Bronchial epithelial cell (primary cell): Measurements from ENCODE around the gene C1orf50. TPM values are rescaled to one million over a fixed set of nuclear protein-coding genes. Genes with fewer than 3 reads are reported as not detected.

Source experiments
- DNase-seq: peaks from one replicate; pipeline ENCODE4 v3.0.0-alpha.2; 2010; ENCODE audit warnings: low read depth
- FAIRE-seq: peaks from 2 replicates; lab custom pipeline; 2011; peaks lifted over from hg19 to GRCh38; lab: Jason Lieb, UNC
- H3K27me3 ChIP-seq: 2 replicates; pipeline ENCODE4 v1.5.1; 2011; ENCODE audit warnings: low read length; ENCODE audit not compliant: control insufficient read depth, insufficient read depth
- H3K36me3 ChIP-seq: 2 replicates; pipeline ENCODE4 v1.5.1; 2011; ENCODE audit warnings: low read length; ENCODE audit not compliant: control insufficient read depth, insufficient read depth
- H3K4me3 ChIP-seq: 2 replicates; pipeline ENCODE4 v1.5.1; 2011; ENCODE audit warnings: mild to moderate bottlenecking, low read depth, low read length, control low read depth
- CTCF ChIP-seq: IDR thresholded peaks from 2 replicates; pipeline ENCODE4 v1.5.1; 2011; ENCODE audit warnings: mild to moderate bottlenecking, moderate library complexity, low read length, control low read depth, inconsistent platforms; ENCODE audit not compliant: insufficient read depth, severe bottlenecking
- total RNA-seq: library from RNA; depleted of rRNA; stranded (reverse); fragments of >200 nt; gene quantifications from 2 replicates; pipeline ENCODE4 v1.2.1, GENCODE V29; 2014

Gene C1orf50
- total RNA-seq, 1 donor from 2014 or later = 9.0 TPM

GRCh38 chr1:42741706-42742105 lies 25.3 kb upstream of the C1orf50 start:
- DNase-seq (no peak), FAIRE-seq (no peak)
- TF ChIP-seq CTCF = no peak

GRCh38 chr1:42742141-42742540 lies 24.9 kb upstream of the C1orf50 start:
- H3K4me3 ChIP-seq = no peak overlapping the region
- H3K27me3 ChIP-seq = no peaks in the 10 kb centered on the region
- DNase-seq (no peak), FAIRE-seq (no peak)
- peaks cover 2% of the 10 kb centered on the region for H3K36me3 ChIP-seq
- TF ChIP-seq CTCF = no peak

More at GRCh38 chr1:42741706-42742105, 25.3 kb upstream of the C1orf50 start:
- Histone ChIP-seq H3K27me3 (no peaks in the 10 kb centered on the region), H3K36me3 (peaks cover under 1% of the 10 kb centered on the region), H3K4me3 (no peak overlapping the region)

- Histone ChIP-seq H3K27me3 (no peaks in the 10 kb centered on the region), H3K36me3 (peaks cover 2% of the 10 kb centered on the region), H3K4me3 (no peak overlapping the region)
- DNase-seq = peak; percentile 52
- TF ChIP-seq CTCF = no peak
- no peak for FAIRE-seq
These were observed 24.3 kb upstream of the C1orf50 start for GRCh38 chr1:42742617-42743316.

- DNase-seq (peak; percentile 95), FAIRE-seq (peak; percentile 81)
- Histone ChIP-seq H3K4me3 (no peak overlapping the region), H3K36me3 (peaks cover 4% of the 10 kb centered on the region), H3K27me3 (no peaks in the 10 kb centered on the region)
- no peak for TF ChIP-seq CTCF
These were observed 23.5 kb upstream of the C1orf50 start for GRCh38 chr1:42743317-42744147.

GRCh38 chr1:42744148-42744413 lies 23.0 kb upstream of the C1orf50 start:
- no peak for TF ChIP-seq CTCF
- DNase-seq (no peak), FAIRE-seq (no peak)
- Histone ChIP-seq H3K27me3 (no peaks in the 10 kb centered on the region), H3K36me3 (peaks cover 7% of the 10 kb centered on the region), H3K4me3 (no peak overlapping the region)
